Spleen (tissue), 7 donors: ENCODE results near the gene RPS6KA2.

ENCODE experiments used
- POLR2A ChIP-seq, 3 donors: fragments of 450-650 bp; IDR thresholded peaks; one replicate each; pipeline ENCODE4 v1.5.1; 2017; ENCODE audit warnings: antibody characterized with exemption in 3 of 3, mild to moderate bottlenecking in 1 of 3
- TF ChIP-seq, protein P1 (sequence below), 11 experiments: fragments of 200-600 bp in 7 of 11; fragments of 450-650 bp in 4 of 11; sonication (generic) in 4 of 11; IDR thresholded peaks in 8 of 11; conservative IDR thresholded peaks in 3 of 11; 1 replicate in 7 of 11; 2 replicates in 4 of 11; pipeline versions ENCODE4 v1.4.0 to v1.8.0; 2016 to 2021; ENCODE audit warnings: antibody characterized with exemption in 11 of 11, inconsistent platforms in 4 of 11, mild to moderate bottlenecking in 1 of 11
- donor health status: DM: no; HTN: no; CAD: no; lungs with moderate emphysema.
- donor health status: DM: no; HTN: no; CAD: no.
- donor health status: DM: no; HTN: no; CAD: no.

DNA sequence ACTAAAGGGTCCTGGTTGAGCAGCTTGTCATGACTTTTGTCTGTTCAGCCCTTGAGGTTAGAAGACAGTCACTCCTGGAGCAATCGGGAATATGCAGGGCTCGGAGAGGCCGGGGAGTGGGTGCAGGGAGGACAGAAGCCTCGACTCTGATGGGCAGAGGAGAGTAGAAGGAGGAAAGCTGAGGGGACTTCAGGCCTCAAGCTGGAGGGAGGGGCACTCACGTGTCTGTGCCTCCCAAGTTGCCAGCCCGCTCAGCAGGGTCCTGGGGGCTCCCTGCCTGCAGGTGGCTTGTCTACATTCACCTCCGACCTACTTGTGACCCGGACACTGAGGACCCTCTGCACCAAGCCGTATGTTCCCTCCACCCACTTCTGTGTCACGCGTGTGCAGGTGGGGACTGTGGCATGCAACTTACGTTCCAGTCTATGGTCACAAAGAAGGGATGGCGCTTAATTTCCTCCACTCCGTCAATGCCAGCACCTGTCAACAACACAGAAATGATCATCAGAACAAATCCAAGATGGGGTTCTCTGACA, 157.6 kb downstream of the RPS6KA2 start:
- TF ChIP-seq, protein P1, sequence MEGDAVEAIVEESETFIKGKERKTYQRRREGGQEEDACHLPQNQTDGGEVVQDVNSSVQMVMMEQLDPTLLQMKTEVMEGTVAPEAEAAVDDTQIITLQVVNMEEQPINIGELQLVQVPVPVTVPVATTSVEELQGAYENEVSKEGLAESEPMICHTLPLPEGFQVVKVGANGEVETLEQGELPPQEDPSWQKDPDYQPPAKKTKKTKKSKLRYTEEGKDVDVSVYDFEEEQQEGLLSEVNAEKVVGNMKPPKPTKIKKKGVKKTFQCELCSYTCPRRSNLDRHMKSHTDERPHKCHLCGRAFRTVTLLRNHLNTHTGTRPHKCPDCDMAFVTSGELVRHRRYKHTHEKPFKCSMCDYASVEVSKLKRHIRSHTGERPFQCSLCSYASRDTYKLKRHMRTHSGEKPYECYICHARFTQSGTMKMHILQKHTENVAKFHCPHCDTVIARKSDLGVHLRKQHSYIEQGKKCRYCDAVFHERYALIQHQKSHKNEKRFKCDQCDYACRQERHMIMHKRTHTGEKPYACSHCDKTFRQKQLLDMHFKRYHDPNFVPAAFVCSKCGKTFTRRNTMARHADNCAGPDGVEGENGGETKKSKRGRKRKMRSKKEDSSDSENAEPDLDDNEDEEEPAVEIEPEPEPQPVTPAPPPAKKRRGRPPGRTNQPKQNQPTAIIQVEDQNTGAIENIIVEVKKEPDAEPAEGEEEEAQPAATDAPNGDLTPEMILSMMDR (IDR thresholded peaks at IDR 0.05 in 8 of 11, conservative IDR thresholded peaks at IDR 0.05 in 3 of 11), result no peak
- no peak for TF ChIP-seq POLR2A (IDR thresholded peaks at IDR 0.05)
